Measurements from ENCODE around the gene IL18R1. TPM values are rescaled to one million over a fixed set of nuclear protein-coding genes. Genes with fewer than 3 reads are reported as not detected.

Gene IL18R1
- total RNA-seq, 1 donor from 2014 or later, result 5.3 TPM

DNA sequence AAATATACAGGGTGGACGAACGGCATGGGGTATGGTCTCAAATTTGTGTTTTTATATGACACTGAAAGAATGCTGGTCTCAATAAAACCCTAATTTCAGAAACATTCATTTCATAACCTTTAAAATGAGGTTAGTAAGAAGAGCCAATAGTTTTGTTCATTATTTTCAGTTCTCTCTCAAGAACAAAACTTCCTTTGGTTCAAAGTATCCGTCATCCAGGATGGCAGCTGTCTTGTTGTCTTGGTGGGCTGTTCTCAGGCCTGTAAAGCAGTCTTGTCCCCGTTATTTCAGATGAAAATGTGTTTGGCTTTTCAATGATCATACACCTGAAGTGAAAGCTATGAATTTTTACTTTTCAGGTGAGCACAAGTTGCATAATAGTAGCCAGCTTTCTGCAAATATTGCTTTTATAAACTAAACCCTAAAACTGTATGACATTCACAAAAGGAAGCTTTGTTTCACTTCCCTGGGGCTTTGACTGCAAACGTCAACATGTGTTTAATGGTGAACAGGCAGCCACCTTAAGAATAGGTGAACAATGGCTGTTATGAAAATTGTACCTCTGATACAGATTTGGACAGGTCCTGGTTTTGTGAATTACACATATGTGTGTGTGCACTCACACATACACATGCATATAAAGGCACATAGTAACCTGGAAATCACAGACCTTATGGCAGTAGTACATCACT is 70.0 kb downstream of the IL18R1 start:
- DNase-seq (ENCODE audit: low read depth), result no peak

DNA sequence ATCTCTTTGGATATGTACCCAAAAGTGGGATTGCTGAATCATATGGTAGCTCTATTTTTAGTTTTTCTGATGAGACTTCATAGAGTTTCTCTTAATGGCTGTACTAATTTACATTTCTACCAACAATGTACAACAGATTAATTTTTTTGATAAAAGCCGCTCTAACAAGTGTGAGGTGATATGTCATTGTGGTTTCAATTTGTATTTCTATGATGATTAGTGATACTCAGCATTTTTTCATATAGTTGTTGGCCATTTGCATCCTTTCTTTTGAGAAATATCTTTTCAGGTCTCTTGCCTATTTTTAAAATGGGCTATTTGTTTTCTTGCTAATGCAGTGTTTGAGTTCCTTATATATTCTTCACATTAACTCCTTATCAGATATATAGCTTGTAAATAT is 71.7 kb downstream of the IL18R1 start:
- DNase-seq (ENCODE audit: low read depth) (no peak), FAIRE-seq (no peak)
- no peak for TF ChIP-seq CTCF (IDR thresholded peaks at IDR 0.05; ENCODE audit: insufficient read depth, low read length, severe bottlenecking)
- no peaks in the 10 kb centered on the region for H3K36me3 ChIP-seq (ENCODE audit: control insufficient read depth, insufficient read depth, low read length)
- no peak overlapping the region for H3K4me3 ChIP-seq (ENCODE audit: low read depth, low read length)
- peaks cover 2% of the 10 kb centered on the region for H3K27me3 ChIP-seq (ENCODE audit: control insufficient read depth, insufficient read depth, low read length)

More for the DNA sequence above, 70.0 kb downstream of the IL18R1 start:
- no peak for FAIRE-seq
- no peaks in the 10 kb centered on the region for H3K36me3 ChIP-seq (ENCODE audit: control insufficient read depth, insufficient read depth, low read length)
- no peak for TF ChIP-seq CTCF (IDR thresholded peaks at IDR 0.05; ENCODE audit: insufficient read depth, low read length, severe bottlenecking)
- H3K4me3 ChIP-seq (ENCODE audit: low read depth, low read length), result no peak overlapping the region
- H3K27me3 ChIP-seq (ENCODE audit: control insufficient read depth, insufficient read depth, low read length), result no peaks in the 10 kb centered on the region

- FAIRE-seq (no peak), DNase-seq (ENCODE audit: low read depth) (no peak)
- Histone ChIP-seq H3K36me3 (ENCODE audit: control insufficient read depth, insufficient read depth, low read length) (no peaks in the 10 kb centered on the region), H3K4me3 (ENCODE audit: low read depth, low read length) (no peak overlapping the region), H3K27me3 (ENCODE audit: control insufficient read depth, insufficient read depth, low read length) (peaks cover 3% of the 10 kb centered on the region)
- TF ChIP-seq CTCF (IDR thresholded peaks at IDR 0.05; ENCODE audit: insufficient read depth, low read length, severe bottlenecking), result no peak
Measured at GRCh38 chr2:102428573-102428972, 73.0 kb downstream of the IL18R1 start.

DNA sequence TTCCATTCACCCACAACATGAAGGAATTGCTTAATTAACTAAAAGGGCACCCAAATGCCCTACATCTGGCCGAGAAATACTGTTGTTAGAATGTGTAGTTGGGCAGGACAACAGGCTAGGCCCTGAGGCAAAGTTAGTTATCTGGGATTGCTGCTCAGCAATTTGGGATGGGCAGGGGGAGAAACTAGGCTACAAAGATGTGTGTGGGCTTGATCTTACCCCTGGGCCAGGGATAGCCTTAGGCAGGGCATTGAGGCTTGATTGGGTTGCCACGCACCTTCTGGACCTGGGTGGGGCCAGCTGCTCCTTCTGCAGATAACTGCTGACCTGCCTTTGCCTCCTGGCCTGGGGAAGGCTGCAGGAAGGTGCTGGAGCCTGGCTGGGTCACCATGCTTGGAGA is 76.8 kb downstream of the IL18R1 start:
- FAIRE-seq (no peak), DNase-seq (ENCODE audit: low read depth) (no peak)
- no peak for TF ChIP-seq CTCF (IDR thresholded peaks at IDR 0.05; ENCODE audit: insufficient read depth, low read length, severe bottlenecking)
- Histone ChIP-seq H3K4me3 (ENCODE audit: low read depth, low read length) (no peak overlapping the region), H3K27me3 (ENCODE audit: control insufficient read depth, insufficient read depth, low read length) (peaks cover 3% of the 10 kb centered on the region), H3K36me3 (ENCODE audit: control insufficient read depth, insufficient read depth, low read length) (no peaks in the 10 kb centered on the region)

DNA sequence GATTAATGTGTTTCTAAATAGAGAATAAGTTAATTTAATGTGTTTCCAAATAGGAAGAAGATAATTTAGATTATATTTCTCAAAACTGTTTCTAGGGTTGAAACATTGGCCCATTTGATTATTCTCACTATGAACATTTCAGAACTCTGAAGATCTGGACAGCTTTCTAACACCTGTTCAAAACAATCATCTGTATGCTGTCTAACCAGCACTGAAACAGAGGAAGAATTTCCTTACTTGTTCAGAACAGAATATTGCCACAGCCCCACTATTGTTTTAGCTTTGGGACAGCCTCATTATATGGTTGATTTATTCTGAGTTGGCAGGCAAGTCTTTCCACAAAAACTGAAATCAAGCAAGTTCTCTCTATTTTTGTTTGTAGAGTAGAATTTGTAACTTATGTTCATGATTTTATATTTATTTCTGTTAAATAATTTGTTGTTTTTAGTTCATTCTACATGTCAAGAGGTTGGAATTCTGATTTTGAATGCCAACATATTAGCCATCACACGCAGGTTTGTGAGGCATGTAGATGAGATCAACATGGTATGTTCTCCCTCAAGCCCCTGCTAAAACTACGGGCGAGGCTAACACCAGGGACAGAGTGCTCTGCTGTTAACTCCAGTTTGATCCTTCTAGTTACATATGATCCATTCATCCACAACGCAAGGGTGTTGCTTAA is 78.5 kb downstream of the IL18R1 start:
- DNase-seq (ENCODE audit: low read depth), result no peak
- Histone ChIP-seq H3K4me3 (ENCODE audit: low read depth, low read length) (no peak overlapping the region), H3K36me3 (ENCODE audit: control insufficient read depth, insufficient read depth, low read length) (no peaks in the 10 kb centered on the region), H3K27me3 (ENCODE audit: control insufficient read depth, insufficient read depth, low read length) (peaks cover 3% of the 10 kb centered on the region)
- FAIRE-seq, result no peak
- no peak for TF ChIP-seq CTCF (IDR thresholded peaks at IDR 0.05; ENCODE audit: insufficient read depth, low read length, severe bottlenecking)

Data from bronchial epithelial cell (primary cell).